ENCODE results near the gene RHAG.

- TF ChIP-seq, protein P1, sequence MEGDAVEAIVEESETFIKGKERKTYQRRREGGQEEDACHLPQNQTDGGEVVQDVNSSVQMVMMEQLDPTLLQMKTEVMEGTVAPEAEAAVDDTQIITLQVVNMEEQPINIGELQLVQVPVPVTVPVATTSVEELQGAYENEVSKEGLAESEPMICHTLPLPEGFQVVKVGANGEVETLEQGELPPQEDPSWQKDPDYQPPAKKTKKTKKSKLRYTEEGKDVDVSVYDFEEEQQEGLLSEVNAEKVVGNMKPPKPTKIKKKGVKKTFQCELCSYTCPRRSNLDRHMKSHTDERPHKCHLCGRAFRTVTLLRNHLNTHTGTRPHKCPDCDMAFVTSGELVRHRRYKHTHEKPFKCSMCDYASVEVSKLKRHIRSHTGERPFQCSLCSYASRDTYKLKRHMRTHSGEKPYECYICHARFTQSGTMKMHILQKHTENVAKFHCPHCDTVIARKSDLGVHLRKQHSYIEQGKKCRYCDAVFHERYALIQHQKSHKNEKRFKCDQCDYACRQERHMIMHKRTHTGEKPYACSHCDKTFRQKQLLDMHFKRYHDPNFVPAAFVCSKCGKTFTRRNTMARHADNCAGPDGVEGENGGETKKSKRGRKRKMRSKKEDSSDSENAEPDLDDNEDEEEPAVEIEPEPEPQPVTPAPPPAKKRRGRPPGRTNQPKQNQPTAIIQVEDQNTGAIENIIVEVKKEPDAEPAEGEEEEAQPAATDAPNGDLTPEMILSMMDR (IDR thresholded peaks at IDR 0.05) = no peak
- TF ChIP-seq SMAD3 (CRISPR knock-in tag; IDR thresholded peaks at IDR 0.05; ENCODE audit: borderline replicate concordance) (no peak), ZNF512 (CRISPR knock-in tag; IDR thresholded peaks at IDR 0.05; ENCODE audit: borderline replicate concordance) (no peak)
Observed at GRCh38 chr6:49607391-49607982, 29.2 kb downstream of the RHAG start.

Data from WTC11 (cell line).